Pulmonary artery endothelial cell (primary cell): ENCODE measurements around the gene TMEM151A. TPM values are rescaled to one million over a fixed set of nuclear protein-coding genes. Genes with fewer than 3 reads are reported as not detected.
"Not testable (repeated sequence)": the region's sequence is repeated elsewhere in the genome, so short reads cannot be mapped to it uniquely, and the experiment has no call there.

Experiments
- DNase-seq: peaks from one replicate; pipeline ENCODE4 v3.0.0-alpha.2; 2011; ENCODE audit warnings: low read depth, low spot score
- total RNA-seq: library from RNA; depleted of rRNA; stranded (reverse); fragments of >200 nt; gene quantifications from 2 replicates; pipeline ENCODE4 v1.2.3, GENCODE V29; 2014

Gene TMEM151A
- total RNA-seq, 1 donor from 2014 or later = not detected

GRCh38 chr11:66267379-66268243, 24.1 kb upstream of the TMEM151A start:
- peak; percentile 54 for DNase-seq

DNA sequence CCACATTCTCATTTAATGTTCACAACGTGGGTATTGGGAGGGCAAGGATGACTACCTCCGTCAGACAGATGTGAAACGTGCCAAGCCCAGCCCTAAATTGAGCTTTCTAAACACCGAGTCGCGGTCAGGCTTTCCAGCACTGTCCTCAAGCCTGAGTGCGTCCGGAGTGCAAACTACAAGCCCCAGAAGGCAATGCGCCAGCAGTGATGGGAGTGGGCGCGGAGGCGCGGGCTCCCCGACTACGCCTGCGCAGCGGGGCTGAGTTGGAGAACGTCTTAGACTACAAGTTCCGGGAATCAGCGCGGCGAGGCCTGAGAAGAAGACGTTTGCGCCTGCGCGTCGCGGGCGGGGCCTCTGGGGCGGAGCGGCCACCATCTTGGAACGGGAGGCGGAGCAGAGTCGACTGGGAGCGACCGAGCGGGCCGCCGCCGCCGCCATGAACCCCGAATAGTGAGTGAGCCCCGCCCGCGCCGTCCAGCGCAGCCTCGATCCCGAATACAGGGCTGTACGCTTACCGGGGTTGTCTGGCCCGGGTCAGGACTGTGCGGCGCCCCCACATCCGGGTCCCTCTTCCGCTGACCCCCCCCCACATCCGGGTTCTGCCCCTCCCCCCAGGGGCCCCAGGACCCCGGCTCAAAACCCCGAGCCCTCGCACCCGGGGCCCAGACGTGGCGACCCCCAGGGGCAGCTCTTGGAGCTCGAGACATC, 23.3 kb upstream of the TMEM151A start, which contains the start of gene RAB1B:
RAB1B (plus strand) TSS at position 396 of the 708 bp plus-strand sequence; CDS start at position 437, 41 bp downstream.
- DNase-seq = peak; percentile 96

GRCh38 chr11:66268952-66269905, 22.5 kb upstream of the TMEM151A start:
- no peak for DNase-seq

- no peak for DNase-seq
These were observed 19.9 kb upstream of the TMEM151A start for GRCh38 chr11:66271816-66272215.

DNA sequence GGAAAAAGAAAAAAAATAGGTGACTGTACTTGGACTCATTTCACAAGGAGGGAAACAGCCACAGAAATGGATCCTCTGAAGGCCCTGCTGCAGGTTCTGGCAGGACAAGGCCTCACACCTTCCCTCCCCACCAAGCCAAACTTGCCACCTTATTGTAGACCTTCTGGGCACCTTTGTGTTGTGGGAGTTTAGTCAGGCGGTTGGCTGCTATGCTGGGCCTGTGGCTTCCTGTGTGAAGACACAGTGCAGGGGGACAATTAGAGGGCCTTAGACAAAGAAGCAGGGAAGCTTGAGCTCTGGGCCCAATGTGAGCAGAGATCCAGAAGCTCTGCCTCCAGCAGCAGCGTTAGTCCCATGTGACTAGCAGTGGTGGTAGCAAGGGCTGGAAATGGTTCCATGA, 19.1 kb upstream of the TMEM151A start:
- DNase-seq = no peak

GRCh38 chr11:66274219-66274618, 17.5 kb upstream of the TMEM151A start:
- no peak for DNase-seq

- no peak for DNase-seq
These were observed 16.3 kb upstream of the TMEM151A start for GRCh38 chr11:66275396-66275795.

- DNase-seq = no peak
These were observed 15.6 kb upstream of the TMEM151A start for GRCh38 chr11:66275984-66276612.

GRCh38 chr11:66276619-66277018, 15.1 kb upstream of the TMEM151A start:
- not testable (repeated sequence) for DNase-seq

GRCh38 chr11:66277064-66277463, 14.6 kb upstream of the TMEM151A start:
- not testable (repeated sequence) for DNase-seq

- no peak for DNase-seq
These were observed 14.0 kb upstream of the TMEM151A start, which contains the start of gene CNIH2 for GRCh38 chr11:66277471-66278362. Gene CNIH2, plus strand, starts transcription at chr11:66278175. Its CDS starts 282 bp downstream, at chr11:66278457.

DNA sequence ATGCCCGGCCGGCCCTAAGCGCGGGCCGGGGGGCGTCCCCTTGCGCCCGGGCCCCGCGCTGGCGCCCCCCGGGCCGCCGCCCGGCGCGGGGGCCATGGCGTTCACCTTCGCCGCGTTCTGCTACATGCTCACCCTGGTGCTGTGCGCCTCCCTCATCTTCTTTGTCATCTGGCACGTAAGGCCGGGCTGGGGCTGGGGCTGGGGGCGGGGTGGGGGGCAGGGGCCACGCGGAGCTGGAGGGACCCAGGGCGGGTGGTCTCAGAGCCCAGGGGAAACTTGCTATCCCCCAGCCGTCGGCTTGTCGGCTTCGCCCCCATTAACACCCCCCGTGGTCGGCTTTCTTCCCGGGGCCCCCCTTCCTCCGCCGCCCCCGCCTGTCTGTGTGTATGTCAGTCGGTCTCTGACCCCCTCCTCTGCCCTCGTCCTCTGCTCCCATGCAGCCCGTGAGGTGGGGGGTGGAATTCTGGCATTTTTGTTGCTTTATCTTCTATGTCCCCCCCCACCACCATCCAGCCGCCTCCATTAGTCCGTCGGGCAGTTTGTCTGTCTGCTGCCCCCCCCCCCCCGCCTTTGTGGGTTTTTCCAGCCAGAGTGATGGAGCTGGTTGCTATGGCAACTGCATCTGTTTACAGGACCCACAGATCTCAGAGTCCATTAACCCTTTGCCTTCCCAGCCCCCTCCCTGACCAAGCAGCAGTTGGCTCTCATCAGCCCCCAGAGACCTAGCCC, 13.2 kb upstream of the TMEM151A start:
- no peak for DNase-seq

- no peak for DNase-seq
These were observed 12.5 kb upstream of the TMEM151A start for GRCh38 chr11:66279092-66279734.

DNA sequence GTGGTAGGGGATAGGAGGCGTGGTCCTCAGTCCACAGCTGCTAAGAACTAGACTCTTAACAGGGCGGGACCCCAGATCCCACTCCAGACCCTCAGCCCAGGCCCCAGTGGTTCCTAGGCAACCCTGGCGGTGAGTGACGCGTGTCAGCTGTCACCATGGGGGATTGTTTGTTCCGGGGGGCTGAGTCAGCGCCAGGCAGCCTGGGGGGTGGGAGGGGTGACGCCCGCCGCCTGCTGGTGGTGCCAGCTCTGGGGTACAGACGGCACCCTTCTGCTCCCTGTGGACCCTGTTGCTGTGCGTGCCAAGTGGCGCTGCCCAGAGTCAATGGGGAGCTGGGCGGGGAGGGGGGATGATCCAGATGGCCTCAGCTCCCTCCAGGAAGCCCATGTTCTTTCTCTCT, 11.3 kb upstream of the TMEM151A start:
- no peak for DNase-seq

- no peak for DNase-seq
These were observed 10.7 kb upstream of the TMEM151A start for GRCh38 chr11:66281001-66281400.

GRCh38 chr11:66281776-66282467, 9.8 kb upstream of the TMEM151A start:
- no peak for DNase-seq

DNA sequence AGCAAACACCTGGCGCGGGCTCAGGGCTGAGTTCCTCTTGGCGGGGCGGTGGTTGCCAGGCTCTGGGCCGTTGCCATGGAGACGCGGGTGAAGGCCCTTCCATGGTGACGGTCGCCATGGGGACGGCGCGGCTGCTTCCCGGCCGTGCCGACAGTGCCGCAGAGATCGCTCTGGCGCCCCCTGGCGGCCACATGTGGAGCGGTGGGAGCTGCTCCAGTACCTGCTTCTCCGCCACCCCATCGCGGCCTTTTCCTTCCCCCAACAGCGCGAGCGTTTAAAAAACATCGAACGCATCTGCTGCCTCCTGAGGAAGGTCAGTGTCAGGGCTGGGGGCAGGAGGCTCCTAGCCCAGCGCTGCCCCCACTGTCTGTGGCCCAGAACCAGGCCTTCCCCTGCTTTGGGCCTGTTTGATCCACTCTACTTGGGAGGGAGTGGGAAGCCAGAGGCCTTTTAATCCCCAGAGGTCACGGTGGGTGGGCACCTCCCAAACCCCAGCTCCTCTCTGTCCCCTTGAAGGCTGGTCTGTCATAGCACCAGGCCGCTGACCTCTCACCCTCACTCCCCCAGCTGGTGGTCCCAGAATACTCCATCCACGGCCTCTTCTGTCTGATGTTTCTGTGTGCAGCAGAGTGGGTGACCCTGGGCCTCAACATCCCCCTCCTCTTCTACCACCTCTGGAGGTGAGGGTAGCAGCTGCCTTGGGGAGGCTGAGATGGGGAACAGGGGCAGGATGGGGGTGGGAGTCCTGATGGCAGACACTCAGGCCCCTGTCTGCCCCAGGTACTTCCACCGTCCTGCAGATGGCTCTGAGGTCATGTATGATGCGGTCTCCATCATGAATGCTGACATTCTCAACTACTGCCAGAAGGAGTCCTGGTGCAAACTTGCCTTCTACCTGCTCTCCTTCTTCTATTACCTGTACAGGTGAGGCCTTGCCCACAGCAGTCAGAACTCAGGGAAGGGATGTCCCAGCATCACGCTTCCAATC, 8.9 kb upstream of the TMEM151A start:
- DNase-seq = peak; percentile 85
